Stimulated activated CD8-positive, alpha-beta memory T cell treated with anti-CD3 and anti-CD28 coated beads, Interleukin-4, amount 100 ng/mL, for 4 hours (primary cell): ENCODE data around the gene HYKK.
"Not testable (repeated sequence)": the region's sequence is repeated elsewhere in the genome, so short reads cannot be mapped to it uniquely, and the experiment has no call there.

Source experiments
- DNase-seq, 2 donors: peaks; one replicate each; pipeline ENCODE4 v3.0.0-alpha.2; 2020; ENCODE audit warnings: low read depth in 2 of 2, low spot score in 1 of 2

The HYKK gene, protein sequence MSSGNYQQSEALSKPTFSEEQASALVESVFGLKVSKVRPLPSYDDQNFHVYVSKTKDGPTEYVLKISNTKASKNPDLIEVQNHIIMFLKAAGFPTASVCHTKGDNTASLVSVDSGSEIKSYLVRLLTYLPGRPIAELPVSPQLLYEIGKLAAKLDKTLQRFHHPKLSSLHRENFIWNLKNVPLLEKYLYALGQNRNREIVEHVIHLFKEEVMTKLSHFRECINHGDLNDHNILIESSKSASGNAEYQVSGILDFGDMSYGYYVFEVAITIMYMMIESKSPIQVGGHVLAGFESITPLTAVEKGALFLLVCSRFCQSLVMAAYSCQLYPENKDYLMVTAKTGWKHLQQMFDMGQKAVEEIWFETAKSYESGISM

DNA sequence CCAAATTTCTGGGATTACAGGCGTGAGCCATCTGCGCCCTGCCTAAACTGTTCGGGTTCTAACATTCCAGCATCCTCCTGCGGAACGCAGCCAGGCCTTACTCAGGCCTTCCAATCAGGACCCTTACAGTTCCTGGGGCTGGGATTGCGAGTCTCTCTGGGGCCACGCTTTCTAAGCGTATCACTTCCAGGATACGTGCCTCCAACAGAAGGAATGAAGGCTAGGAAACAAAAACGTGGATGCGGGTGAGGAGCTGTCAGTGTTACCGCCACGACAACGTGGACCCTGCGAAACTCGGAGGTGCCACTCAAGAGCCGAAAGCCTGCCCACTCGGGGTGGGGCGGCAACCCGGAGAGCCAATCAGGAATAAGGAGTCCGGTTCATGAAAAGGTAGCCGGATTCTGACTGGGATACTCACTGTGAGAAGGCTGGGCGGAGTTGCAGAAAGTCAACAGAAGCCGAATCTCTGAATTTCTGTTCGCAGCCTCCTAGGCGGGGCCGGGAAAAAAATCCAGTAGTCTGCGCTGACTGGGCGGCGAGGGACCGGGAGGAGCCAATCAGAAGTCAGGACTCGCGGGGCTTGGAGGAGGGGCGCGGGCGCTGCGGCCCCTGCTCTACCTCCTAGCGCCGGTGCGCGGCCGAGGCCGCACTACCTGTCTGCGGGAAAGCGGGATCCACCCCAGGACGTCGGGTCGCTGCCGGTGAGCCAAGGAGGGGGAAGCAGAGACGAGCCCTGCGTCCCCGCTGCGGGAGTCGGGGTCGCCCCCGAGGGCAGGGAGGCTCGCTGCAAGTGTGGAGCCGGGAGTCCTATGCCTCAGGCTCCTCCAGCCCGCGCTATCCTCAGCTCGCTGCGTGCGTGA lies at the start of gene HYKK:
TSS of gene HYKK (plus strand) at position 607 of the 860 bp plus-strand sequence. CDS start 5,512 bp downstream, outside the sequence.
- DNase-seq = peak; percentile 7 to 46

DNA sequence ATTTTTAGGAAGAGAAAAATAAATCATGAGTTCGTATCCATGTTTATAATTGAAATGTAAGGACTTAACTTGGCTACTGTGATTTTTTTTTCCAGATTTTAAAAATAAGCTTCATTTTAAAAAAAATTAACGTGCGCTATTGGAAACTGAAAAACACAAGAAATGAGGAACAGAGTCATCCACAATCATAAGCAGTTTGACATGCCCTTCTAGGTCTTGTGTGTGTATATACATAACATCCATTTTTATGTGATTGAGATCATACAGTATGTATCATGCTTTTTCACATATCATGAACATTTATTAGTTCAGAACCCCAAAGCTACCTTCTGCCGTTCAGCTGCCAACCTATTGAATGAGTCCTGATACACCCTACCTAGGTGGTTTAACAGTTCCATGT lies 46.6 kb upstream of the HYKK start:
- DNase-seq = no peak

- no peak for DNase-seq
Observed at GRCh38 chr15:78461171-78461888, 46.0 kb upstream of the HYKK start.

DNA sequence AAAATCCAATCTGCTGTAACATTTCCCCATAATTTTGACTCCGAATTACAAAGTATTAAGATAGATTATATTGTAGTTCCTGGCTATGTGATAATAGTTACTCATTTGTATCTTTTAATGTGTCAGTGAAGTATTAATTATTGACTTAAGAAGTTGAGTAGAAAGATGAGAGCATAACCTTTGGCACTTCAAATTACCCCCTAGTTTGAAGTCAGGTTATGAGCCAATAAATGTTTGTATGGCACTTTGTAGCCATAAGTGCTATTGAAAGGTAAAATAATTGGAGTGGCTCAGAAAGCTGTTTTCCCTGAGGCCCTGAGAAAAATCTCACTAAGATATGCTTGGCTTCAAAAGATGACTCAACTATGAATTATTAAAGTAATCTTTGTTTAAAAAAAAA lies 38.3 kb upstream of the HYKK start:
- DNase-seq = no peak

DNA sequence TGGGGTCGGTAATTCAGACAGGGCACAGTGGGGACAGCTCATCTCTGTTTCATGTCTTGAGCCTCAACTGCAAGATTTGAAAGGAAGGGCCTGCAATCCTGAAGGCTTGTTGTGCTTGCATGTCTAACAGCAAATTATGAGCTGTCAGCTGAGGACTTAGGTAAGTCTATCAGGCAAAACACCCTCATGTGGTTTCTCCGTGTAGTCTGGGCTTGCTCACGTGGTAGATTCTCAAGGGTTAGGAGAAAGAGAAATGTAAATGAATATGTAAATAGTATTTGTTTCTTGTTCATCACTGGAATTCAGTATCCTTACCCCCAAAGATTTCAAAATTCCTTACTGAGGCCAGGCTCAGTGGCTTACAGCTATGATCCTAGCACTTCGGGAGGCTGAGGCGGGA lies 30.1 kb upstream of the HYKK start:
- no peak for DNase-seq

- DNase-seq = no peak
Observed at GRCh38 chr15:78479650-78480049, 27.7 kb upstream of the HYKK start.

DNA sequence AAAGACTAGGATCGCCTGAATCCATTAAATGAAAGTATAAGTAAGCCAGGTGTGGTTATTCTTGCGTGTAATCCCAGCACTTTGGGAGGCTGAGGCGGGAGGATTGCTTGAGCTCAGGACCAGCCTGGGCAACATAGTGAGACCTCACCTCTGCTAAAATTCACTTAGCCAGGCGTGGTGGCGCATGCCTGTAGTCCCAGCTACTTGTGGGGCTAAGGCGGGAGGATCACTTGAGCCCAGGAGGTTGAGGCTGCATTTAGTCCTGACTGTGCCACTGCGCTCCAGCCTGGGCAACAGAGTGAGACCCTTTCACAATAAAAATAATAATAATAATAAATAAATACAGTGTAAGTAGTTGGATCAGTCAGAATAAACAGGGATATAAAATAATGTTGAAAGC lies 25.5 kb upstream of the HYKK start:
- DNase-seq = no peak

GRCh38 chr15:78492872-78493271 lies 14.5 kb upstream of the HYKK start:
- DNase-seq = no peak

DNA sequence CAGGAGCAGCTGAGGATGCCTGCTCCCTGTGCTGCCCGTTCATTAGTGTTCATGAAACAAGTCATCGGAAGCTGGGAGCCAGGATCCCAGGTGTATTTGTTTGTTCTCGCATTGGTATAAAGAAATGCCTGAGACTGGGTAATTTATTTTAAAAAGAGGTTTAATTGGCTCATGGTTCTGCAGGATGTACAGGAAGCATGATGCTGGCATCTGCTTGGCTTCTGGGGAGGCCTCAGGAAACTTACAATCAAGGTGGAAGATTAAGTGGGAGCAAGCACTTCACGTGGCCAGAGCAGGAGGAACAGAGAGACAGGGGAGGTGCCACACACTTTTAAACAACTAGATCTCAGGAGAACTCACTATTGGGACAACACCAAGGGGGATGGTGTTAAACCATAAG lies 5.5 kb upstream of the HYKK start:
- no peak for DNase-seq

- no peak for DNase-seq
Observed at GRCh38 chr15:78502641-78503040, 4.7 kb upstream of the HYKK start.

DNA sequence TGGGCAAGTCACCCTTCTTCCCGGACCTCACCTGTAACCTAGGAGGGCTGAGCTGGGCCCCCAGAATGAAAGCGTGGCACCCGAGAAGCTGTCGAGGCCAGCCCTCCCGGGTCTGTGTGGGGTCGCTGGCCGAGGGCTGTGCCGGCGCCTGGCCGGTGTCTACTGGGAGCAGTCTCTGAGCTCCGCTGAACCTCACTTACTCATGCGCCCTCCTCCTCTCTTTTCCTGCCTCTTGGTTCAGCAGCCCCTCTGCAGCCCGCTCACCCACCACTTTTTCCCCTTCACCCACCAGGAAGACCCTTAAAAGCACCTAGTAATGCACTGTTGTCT lies 419 bp downstream of the HYKK start:
- no peak for DNase-seq

DNA sequence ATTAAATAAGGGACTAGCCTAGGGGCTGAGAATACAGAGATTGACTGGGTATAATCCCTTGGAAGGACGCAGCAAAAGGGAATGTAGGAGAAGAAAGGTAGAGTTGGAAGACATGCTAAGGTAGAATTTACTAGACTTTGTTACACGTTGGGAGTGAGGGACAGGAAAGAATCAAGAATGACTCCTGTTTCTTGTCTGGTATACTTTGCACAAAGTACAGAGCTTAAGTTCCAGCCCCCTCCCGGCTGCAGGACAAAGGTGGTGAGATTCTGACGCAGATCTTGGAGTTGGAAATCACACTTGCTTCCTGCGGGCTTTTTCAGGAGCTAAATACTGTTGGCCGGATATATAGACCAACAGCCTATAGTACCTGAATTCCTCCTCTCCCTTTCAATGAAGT lies 895 bp downstream of the HYKK start:
- no peak for DNase-seq

- DNase-seq = no peak
Observed at GRCh38 chr15:78509726-78510312, 2.4 kb downstream of the HYKK start.

DNA sequence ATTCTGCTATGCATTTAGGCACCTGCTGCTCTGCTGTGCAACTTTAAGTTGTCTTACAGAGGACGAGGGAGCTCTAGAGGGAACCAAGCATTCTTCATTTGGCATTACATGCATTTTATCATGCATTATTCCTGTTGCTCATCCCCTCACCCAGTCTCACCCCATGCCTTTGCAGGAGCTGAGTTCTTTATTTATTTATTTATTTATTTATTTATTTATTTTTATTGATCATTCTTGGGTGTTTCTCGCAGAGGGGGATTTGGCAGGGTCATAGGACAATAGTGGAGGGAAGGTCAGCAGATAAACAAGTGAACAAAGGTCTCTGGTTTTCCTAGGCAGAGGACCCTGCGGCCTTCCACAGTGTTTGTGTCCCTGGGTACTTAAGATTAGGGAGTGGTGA lies 12.7 kb downstream of the HYKK start:
- DNase-seq = not testable (repeated sequence)

DNA sequence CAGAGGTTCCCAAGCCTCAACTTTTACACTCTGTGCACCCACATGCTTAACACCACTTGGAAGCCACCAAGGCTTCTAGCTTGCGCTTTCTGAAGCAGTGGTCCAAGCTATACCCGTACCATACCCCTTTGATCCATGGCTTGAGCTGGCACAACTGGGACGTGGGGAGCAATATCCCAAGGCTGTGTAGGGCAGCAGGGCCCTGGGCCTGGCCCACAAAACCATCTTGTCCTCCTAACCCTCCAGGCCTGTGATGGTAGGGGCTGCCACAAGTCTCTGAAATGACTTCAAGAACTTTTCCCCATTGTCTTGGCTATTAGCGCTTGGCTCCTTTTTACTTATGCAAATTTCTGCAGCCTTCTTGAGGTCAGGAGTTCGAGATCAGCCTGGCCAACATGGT lies 16.9 kb downstream of the HYKK start:
- DNase-seq = no peak

DNA sequence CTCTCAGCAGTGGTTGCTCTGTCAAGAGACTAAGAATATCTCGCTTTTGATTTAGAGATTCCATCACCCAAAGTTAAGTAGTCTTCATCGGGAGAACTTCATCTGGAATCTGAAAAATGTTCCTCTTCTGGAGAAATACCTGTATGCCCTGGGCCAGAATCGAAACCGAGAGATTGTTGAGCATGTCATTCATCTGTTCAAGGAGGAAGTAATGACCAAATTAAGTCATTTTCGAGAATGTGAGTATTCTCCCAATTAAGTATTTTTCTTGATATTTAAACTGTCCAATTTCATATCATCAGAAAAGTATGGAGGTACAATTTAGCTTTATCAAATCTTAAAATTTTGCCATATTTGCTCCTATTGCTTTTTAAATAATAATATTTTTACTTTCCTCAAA lies 19.9 kb downstream of the HYKK start:
- DNase-seq = no peak

DNA sequence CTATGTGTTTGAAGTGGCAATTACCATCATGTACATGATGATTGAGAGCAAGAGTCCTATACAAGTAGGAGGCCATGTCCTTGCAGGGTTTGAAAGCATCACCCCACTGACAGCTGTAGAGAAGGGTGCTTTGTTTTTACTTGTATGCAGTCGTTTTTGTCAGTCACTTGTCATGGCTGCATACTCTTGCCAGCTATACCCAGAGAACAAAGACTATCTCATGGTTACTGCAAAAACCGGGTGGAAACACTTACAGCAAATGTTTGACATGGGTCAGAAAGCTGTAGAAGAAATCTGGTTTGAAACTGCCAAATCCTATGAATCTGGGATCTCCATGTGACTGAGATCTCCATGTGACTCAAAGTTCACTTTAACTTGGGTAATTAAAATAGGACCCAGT lies 26.0 kb downstream of the HYKK start:
- DNase-seq = no peak

GRCh38 chr15:78536134-78536533 lies 28.8 kb downstream of the HYKK start:
- no peak for DNase-seq

DNA sequence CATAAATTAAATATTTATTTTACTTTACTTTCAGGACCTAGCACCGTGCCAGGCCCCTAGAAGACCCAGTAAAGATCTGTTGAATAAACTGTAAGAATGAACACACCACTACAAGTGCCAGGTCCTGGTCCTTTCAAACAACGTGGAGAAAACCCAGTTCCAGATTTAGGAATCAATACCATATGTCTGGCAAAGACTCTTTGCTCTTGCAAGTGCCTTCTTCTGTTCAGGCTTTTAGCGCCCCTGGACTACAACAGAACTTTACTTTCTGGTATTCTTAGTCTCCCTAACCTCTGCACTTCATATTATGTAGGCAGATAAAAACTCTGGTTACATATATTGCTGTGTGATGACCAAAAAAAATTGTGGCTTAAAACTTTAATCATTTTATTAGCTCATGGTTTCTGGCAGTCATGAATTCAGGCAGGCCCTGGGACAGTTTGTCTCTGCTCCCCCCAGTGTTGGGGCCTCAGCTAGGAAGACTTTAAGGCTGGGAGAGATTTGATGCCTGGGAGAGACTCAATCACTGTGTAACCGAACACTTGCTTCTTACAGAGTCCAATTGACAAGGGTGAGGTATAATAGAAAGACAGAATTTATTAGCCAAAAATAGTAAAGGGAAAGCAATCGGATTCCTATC lies 30.0 kb downstream of the HYKK start:
- DNase-seq = no peak

DNA sequence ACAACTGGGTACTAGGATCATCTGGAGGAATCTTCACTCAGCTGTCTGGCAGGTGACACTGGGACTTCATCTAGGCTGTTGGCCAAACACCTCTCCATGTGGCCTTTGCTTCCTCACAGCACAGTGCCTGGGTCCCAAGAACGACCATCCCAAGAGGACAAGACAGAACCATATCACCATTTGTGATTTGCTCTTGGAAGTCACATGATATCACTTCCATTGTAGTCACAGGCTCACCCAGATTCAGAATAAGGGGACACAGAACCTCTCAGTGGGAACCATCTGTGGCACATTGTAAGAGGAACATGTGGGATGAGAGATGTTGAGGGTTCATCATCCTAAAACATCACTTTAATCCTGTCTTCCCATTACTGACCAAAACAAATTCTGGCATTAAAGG lies 31.0 kb downstream of the HYKK start:
- no peak for DNase-seq
